PFSK-1 (cell line): Measurements from ENCODE around the gene GRIP1.

Experiments used
- FOXP2 ChIP-seq: optimal IDR thresholded peaks from 2 replicates; pipeline ENCODE3; 2011; ENCODE audit warnings: borderline replicate concordance, control low read depth, inconsistent platforms; ENCODE audit not compliant: insufficient read depth; ENCODE audit errors: extremely low read length, extremely low read depth
- POLR2AphosphoS5 ChIP-seq: IDR thresholded peaks from 2 replicates; pipeline ENCODE4 v1.6.1; 2012; ENCODE audit warnings: low read depth, mild to moderate bottlenecking, control low read depth, low read length, moderate library complexity
- REST ChIP-seq, 2 experiments: IDR thresholded peaks; 2 replicates each; pipeline versions ENCODE4 v1.6.1 to v1.8.0; 2011 to 2012; ENCODE audit warnings: low read depth in 2 of 2, low read length in 2 of 2, control low read depth in 1 of 2, inconsistent platforms in 1 of 2, mild to moderate bottlenecking in 1 of 2, moderate library complexity in 1 of 2; ENCODE audit not compliant: insufficient read depth in 1 of 2
- SIN3A ChIP-seq: IDR thresholded peaks from 2 replicates; pipeline ENCODE4 v1.6.1; 2012; ENCODE audit warnings: mild to moderate bottlenecking, low read length, moderate library complexity, borderline replicate concordance; ENCODE audit not compliant: insufficient read depth
- TAF1 ChIP-seq: IDR thresholded peaks from 2 replicates; pipeline ENCODE4 v1.6.1; 2012; ENCODE audit warnings: low read length, control low read depth, borderline replicate concordance; ENCODE audit not compliant: insufficient read depth

The GRIP1 gene

GRCh38 chr12:66345212-66345611, 333.7 kb downstream of the GRIP1 start:
- TF ChIP-seq POLR2AphosphoS5 (no peak), FOXP2 (no peak), REST (IDR thresholded peaks at IDR 0.05; ENCODE audit: insufficient read depth in 1 of 2, low read depth in 2 of 2, low read length in 2 of 2) (no peak), TAF1 (no peak), SIN3A (no peak)

GRCh38 chr12:66341126-66341525, 337.8 kb downstream of the GRIP1 start:
- no peak for TF ChIP-seq REST (IDR thresholded peaks at IDR 0.05; ENCODE audit: insufficient read depth in 1 of 2, low read depth in 2 of 2, low read length in 2 of 2)
- TF ChIP-seq TAF1 = no peak
- no peak for TF ChIP-seq SIN3A
- no peak for TF ChIP-seq FOXP2
- TF ChIP-seq POLR2AphosphoS5 = no peak

GRCh38 chr12:66340131-66340530, 338.7 kb downstream of the GRIP1 start:
- TF ChIP-seq POLR2AphosphoS5 = no peak
- no peak for TF ChIP-seq TAF1
- TF ChIP-seq SIN3A = no peak
- no peak for TF ChIP-seq FOXP2
- no peak for TF ChIP-seq REST (IDR thresholded peaks at IDR 0.05; ENCODE audit: insufficient read depth in 1 of 2, low read depth in 2 of 2, low read length in 2 of 2)

- TF ChIP-seq POLR2AphosphoS5 (no peak), REST (IDR thresholded peaks at IDR 0.05; ENCODE audit: insufficient read depth in 1 of 2, low read depth in 2 of 2, low read length in 2 of 2) (no peak), FOXP2 (no peak), SIN3A (no peak), TAF1 (no peak)
These were observed 341.4 kb downstream of the GRIP1 start for GRCh38 chr12:66337381-66338010.

- TF ChIP-seq SIN3A (no peak), REST (IDR thresholded peaks at IDR 0.05; ENCODE audit: insufficient read depth in 1 of 2, low read depth in 2 of 2, low read length in 2 of 2) (no peak), FOXP2 (no peak), POLR2AphosphoS5 (no peak), TAF1 (no peak)
These were observed 343.1 kb downstream of the GRIP1 start for GRCh38 chr12:66335746-66336145.
